DMS153 (cell line): Measurements from ENCODE around the gene TAC4.
A peak's percentile ranks its signal among the peaks of the same experiment; 100 is the strongest.

ENCODE experiments used
- DNase-seq: peaks from one replicate; lab custom pipeline; 2025; lab: John Stamatoyannopoulos, UW

The TAC4 gene

DNA sequence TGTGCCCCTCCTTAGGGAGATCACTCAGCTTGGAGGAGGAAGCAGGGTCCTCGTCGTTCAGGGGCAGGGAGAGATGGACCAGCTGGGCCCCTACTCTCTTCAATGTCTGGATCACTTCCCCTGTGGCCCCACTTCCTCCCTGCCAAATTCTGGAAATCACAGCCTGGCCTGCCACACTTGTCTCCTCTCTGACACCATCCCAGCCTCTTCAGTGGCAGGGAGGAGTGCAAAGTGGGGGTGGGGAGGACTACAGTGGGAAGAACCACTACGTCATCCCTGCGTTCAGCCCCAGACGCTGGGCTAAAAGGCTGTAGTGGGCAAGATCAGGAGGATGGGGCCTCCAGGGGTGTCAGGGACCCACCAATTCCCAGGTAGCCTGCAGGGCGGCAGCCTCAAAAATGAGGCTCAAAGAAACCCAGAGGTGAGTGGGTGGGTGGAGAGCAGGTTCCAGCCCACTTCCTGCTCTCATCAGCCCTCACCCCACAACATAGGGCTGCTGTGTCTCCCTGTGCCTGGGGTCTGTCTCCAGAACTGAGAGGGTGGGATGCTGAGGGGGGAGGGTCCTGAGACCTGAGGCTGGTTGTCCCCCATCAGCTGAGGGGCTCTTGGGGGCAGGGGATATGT is 25.0 kb upstream of the TAC4 start:
- DNase-seq, result no peak

DNA sequence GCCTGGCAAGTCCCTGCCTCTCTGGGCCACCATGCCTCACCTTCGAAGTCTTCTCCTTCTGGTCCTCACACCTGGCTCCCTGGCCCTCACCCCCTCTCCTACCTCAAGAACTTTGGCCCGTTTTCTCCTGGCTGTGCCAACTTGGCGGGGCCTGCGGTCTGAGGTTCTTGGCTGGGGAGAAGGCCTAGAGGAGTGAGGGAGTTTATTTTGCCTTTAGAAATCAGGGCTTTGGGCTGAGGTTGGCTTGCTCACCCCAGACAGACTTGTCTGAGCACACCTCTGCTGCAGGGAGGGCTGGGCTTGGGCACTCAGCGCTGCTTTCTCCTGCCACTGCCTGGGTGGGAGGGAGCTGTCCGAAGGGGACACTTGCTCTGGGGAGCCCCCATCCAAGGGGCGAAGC is 23.3 kb upstream of the TAC4 start:
- DNase-seq, result no peak

DNA sequence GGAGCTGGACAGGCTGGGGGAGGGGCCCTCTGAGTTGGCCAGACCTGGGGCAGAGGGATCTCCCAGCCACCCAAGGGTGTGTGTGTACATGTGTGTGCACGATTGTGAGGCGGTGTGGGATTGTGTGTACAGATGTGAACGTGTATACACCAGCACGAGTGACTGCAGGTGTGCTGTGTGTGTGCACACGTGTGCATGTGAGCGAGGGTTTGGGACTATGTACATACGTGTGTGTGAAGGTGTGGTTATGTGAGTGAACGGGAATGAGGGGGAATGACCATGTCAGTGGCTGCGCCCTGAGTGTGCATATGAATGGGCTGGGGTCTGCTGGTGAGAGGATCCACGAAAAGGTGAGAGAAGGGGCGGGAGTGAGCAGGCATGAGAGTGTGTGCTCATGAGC is 22.4 kb upstream of the TAC4 start:
- no peak for DNase-seq

DNA sequence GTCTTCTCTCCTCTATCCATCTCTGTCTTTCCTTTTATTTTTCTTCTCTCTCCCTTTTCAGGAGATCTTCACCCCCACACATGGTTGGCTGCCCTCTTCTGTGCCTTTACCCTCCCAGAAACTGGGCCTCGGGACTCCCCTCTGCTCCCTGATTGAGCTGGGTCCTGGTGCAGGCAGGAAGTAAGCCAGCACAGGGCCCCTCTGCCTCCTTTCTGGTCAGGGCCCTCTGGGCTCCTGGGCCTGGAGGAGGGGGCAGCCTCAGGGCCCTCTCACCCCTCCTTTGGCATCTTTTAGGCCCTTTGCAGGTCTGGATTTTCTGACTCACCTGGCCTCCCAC is 21.1 kb upstream of the TAC4 start:
- DNase-seq, result no peak

DNA sequence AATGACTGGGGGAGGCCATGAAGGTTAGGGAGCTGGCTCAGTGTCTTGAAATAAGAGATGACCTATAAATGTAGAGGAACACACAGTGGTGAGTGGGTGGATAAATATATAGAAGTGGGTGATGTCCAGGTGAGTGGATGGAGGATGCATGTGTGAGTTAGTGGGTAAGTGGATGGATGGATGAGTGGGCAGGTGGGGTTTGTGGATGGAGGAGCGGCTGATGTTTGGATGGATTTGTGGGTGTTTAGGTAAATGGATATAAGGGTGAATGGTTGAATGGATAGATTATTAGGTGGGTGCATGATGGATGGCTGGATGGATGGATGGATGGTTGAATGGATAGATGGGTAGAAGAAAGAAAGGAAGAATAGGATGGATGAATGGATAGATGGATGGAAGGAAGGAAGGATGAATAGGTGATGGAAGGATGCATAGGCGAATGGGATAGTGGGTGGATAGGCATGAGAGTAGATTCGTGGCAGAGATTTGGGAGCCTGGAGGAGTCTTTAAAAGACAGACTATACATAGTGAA is 19.1 kb upstream of the TAC4 start:
- DNase-seq, result no peak

DNA sequence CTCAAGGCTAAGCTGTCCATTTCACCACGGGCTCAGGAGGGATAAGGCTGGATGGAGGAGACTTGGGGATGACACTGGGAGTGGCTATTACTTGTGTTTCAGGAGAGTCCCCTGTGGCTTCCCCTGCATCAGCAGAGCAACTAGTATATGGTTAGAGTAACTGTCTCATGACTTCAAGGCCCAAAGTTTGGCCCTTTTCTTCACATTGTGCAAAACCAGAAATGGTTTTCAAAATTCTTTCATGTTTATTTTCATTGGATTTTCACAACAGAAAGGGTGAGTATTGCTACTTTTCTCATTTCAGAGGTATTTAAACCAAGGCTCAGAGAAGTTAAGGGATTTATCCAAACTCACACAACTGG is 18.1 kb upstream of the TAC4 start:
- DNase-seq, result no peak

DNA sequence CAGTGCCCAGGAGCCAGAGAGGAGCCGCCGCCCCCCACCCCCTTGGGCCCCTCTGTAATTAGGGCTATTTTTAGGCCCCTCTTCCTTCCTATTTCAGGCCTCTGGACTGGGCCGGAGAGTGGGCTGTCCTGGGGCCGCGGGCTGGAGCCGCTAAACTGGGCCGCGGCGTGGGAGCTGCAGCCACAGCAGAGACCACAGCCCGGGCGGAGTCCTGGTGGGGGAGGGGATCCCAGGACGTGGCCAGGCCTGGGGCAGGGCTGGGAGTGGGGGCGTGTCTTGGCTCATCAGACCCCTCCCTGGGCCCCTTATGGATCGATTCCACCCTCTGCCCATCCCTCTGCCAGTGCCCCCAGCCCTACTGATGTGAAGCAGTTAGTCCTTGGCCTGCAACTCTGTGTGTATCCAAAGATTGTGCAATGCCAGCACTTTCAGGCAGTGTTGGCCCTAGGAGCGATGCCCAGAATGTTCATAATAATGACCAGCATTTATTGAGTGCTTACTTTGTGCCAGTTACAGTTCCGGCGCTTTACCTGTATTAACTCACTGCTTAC is 15.0 kb upstream of the TAC4 start:
- DNase-seq, result no peak

DNA sequence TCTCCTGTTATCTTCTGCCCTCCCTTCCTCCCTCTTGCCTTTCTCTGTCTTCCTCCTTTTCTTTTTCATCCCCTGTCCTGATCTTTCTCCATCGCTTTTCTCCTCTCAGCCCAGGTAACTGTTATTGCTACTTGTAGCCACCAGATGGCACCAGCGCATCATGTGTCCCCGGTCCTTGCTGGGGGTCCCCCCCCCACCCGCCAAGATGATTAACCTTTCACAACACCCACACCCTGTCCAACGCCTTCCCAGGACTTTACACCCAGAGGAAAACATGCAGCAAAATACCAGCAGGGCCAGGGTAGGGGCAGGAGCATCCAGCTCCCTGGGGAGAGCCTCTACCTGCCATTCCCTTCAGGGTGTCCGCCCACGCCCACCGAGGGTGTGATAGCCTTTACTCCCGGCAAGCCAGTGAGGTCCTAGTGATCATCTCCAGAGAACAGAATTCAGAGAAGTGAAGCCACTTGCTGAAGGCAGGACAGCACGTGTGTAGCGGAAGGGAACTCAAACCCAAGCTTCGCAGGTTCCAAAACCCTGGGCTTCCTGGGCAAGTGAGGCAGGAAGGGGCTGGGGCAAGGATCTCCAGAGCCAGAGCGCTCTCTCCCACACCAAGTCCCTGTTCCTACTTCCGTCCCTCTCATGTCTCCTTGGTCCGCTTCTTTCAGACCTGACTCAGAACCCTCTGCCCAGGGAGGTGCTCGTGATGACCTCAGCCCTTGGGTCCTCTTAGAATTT is 13.4 kb upstream of the TAC4 start:
- DNase-seq, result peak; percentile 7

DNA sequence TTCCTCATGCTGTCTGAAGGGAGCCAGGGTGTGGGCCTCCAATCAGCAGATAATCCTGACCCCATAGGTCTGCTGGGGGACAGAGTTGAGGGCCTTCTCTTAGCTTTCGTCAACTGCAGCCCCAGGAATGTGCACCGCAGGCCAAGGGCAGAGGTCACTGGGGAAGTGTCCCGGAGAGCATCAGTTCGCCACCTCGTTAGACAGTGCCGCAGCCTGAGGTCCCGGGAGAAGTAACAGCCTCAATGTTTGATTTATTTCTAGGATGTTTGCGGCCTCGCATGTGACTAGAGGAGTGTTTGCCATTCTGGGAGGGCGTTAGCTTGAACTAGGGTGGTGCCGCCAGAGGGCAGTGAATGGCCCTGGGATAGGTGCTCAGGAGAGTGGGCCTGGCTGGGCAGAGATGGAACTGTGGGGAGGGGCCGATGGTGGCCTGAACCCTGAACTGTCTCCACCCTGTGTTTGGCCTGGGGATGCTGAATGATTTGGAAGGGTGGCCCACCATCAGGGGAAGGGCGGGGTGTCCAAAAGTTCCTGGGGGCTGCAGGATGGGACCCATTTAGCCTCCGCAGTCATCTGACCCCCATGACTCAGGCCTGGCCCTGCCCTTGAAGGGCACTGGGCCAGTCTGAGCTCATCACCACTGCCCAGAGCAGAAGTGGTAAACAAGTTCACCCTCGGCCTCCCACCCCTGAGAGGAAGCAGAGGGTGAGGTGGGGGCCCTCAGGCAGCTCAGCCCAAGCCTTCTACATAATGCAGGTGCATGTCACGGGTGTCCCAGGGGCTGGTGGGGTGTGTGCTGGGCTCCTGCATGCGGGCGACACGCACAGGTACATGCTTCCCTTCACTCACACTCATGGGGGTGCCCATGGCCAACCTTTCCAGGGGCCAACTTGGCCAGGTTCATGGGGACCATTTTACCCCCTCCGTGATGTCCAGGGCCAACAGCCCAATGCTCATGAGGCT is 12.4 kb upstream of the TAC4 start:
- DNase-seq, result peak; percentile 30

DNA sequence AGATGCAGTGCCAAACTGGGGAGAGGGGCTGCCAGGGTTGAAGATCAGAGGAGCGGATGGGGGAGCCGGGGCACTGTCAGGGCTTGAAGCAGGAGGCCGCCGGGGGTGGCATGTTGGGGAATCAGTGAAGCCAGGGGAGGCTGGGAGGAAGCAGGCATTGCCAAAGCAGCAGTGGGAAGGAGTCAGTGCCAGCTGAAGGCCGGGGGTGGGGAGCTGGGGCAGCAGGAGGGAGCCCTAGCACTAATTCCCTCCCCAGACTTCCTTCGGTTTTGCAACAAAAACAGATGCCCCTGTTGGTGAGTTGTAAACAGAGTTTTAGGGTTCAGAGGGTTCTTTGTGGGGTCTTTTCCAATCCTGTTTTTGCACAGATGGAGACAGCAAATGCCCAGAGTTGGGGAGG is 10.9 kb upstream of the TAC4 start:
- DNase-seq, result no peak

DNA sequence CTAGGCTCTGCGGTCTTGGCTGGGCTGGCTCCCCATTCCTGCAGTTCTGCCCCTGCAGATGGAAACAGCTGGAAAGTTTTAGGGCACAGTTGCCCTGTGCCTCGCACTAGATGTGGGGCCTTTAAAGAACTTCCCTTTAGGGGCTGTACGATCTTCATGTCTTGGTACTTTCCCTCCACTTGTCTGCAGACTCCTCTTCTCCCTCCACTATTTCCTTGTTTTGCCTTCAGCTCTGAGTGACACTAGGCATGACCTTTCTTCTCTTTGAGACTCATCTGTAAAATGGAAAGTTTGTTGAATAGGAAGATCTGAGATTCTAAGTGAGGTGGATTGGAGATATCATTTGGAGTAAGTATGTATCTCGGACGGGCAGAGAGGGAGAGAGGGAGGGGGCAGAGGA is 6.3 kb upstream of the TAC4 start:
- DNase-seq, result no peak

DNA sequence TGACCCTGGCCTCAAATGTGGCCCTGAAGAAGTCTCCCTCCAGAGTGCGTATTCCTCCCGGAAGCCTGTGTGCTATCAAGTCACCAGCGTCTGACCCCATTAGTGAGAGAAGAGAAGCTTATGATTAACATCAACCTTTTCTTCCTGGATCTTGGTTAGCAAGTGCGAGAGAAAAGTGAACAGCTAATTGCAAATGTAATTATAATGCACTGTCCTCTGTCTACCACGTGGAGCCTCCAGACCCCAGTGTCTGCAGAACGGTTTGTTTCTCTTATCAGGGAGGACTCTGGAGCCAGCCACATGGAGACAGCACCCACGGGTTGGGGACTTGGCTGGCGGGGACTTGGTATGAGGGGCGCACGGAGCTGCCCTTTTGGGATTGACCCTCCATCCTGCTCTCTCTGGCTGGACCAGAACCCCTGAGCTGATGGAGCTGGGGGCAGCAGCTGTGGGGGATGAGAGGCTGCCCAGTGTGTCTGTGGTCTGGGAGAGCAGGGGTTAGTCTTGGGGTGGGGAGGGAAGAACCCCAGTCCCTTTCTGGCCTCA is 5.7 kb upstream of the TAC4 start:
- DNase-seq, result no peak

DNA sequence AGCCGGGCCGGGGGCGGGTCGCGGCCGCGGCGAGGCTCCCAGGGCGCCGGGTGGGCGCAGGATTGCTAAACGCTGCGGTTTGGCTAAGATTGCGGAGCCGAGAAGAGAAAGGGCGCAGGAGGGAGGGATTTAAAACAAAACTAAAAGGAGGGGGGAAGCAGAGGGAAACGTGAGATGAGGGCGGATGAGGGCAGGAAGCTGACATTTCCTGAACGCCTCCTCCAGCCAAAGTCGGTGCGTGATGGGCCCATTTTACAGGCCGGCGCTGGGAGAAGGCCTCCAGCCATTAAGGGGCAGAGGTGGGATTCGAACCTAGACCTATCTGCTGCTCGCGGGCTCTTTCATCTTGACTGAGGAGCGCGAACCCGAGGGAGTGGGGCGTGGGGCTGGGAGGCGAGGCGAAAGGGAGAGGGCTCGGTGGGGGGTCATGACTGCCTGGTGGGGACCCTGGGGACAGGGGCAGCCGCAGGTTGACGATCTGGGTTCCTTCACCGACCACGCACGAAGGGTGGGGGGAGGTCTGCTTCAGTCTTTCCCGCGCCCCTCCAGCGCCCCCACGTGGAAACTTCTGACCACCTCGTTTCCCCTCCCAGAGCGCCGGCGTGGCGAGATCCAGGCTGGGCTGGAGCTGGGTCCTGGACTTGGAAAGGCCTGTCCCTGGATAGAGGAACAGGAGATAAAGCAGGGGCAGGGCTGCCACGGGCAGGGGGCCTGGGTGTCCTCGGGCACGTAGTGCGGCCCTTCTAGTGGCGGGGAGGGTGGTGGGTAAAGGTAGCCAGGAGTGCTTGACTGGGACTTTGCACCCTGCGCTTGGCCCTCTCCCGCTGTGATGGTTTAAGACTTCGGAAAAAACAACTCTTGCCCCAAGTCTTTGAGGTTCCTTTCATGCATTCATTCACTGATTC is 3.8 kb upstream of the TAC4 start:
- DNase-seq, result no peak

DNA sequence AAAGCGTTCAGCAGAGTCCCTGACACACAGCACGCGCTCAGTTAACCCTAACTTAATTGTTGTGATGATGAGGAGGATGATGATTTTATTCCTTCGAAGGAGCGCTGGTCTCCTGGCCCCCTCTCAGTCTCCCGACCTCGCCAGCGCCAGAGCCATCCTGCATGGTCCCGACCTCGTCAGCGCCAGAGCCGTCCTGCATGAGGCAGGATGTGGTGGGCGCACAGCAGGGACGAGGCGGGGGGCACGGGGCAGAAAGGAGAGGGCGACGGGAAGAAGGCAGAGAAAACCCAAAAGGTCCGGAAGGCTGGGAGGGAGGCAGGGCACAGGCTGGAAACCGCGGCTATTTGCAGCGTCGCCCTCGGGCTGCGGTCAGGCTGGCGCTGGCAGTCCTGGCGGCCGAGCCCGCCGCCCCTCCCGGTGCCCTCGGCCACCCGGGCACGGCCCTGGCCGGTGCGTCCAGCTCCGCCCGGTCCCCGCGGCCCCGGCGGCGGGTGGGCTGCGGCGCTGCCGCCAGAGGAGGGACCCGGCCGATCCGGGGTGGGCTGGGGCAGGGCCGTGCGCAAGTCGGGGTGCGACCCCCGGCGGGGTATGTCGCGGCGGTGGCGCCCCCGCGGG is 3.0 kb upstream of the TAC4 start:
- no peak for DNase-seq

DNA sequence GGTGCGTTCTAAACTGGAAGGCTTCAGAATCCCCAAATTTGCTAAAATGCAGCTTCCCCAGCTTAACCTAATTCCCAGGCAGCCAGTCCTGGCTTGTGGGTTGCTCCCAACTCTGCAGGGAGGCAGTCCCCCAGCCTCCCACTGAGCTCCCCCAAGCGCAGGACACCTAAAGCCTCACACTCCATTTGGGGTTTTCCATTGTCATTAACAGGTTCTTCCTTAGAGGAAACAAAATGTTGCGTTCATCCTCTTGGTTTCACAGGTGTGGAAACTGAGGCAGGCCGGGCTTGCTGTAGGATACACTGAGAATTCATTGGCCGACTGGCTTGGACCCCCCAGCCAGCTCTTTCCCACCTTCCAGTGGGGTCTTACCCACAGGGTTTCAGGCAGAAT is 2.3 kb upstream of the TAC4 start:
- no peak for DNase-seq

DNA sequence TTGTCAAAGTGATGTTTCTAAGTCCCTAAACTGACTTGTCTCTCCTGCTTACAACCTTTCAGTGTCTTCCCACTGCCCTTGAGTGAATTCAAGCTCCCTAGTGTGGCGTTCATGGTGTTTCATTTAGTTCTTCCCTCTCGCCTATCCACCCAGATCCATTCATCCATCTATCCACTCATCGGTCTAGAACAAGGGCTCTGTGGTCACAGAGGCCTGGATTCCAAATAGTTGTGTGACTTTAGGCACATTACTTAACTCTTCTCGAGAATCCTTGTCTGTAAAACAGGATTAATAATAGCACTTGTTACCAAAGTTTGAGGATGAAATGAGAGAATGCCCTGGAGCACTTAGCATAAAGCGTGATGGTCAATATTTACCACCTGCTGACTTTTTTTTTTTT is 870 bp upstream of the TAC4 start:
- DNase-seq, result no peak

DNA sequence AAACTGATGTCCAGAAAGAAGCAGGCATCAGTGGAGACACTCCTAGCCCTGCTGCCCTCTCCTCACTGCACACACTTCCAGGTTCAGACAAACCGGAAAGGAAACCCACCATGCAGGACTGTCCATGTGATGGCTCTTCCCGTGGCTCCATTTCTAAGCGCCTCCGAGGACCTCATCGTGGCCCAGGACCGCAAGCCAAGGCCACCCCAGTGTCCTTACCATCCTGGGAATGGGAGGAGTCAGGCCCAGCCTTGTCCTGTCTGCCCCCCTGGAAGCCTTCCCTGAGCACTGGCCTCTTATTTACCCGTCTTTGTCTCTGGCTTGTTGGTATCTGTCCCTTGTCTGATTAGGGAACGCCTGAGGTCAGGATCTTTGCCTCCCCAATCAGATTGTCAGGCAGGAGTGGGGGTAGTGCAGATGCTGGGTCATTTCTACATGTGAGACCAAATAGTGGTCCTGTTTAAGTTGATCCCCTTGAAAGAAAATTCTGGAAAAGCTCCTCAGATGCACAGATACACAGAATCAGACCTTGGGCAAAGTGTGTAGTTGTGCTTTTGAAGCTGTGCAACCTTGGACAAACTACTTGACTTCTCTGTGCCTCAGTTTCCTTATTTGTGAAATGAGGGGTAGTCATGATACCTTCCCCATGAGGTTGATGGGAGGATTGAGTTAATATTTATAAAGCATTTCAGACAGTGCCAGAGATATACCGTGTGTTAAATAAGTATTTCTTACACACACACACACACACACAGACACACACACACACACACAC is 744 bp downstream of the TAC4 start:
- no peak for DNase-seq

DNA sequence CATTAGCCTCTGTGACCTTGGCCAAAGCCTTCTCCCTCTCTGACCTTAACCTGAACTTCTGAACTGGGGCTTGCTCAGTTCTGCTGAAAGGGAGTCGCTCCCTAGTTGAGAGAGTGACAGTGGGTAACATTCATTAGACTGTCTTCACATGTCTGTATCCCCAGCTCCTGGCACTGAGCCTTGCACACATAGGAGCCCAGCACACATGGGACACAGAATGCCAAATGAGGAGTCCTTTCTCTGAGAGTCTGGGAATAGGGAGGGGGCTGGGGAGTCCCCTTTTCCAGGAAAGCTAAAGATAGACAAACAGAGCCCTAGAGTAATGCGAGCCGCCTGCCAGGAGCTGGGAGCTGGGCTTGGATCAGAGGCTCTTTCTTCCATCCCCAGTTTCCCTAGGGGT is 2.5 kb downstream of the TAC4 start:
- no peak for DNase-seq

DNA sequence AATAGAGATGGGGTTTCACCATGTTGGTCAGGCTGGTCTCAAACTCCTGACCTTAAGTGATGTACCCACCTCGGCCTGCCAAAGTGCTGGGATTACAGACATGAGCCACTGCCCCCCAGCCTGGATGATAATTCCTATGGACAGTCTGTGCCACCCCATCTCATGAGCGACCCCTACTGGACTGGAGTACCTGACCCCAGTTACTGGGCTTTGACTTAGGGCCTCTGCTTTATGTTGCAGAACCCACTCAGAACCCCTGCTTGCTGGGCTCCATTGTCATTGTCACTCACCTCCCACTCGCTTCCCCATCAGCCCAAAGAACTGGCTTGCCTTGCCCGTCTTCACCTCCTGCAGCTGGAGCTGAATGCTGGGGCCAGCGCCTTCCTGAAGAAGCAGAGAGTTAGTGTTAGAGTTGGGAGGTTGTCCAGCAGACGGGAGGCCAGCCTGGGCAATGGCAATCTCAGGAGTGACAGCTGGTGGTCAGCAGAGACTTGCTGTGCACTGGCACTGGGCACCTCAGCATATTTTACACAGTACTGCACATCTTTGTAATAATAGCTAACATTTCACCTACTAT is 4.0 kb downstream of the TAC4 start:
- no peak for DNase-seq

DNA sequence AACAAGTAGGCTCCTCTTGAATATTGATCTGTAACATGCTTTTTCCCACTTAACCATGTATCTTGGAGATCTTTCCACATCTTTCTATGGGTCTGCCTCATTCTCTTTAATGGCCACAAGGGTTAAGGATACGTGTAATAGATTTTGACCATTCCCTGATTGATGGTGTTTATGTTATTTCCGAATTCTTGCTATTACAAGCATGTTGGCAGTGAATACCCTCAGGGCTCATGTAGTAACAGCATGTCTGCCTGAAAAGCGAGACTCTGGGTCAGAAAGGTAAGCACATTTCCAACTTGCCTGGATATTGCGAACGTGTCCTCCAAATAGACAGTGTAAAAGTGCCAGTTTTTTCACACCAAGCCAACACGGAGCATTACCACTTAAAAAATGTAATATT is 5.0 kb downstream of the TAC4 start:
- DNase-seq, result no peak
